Kidney glomerular epithelial cell (primary cell): ENCODE data around the gene APOBEC2.

Experiments
- DNase-seq: peaks from one replicate; lab custom pipeline; 2025; lab: John Stamatoyannopoulos, UW

Gene APOBEC2

GRCh38 chr6:41088451-41088850 is 35.4 kb downstream of the APOBEC2 start:
- peak; percentile 85 for DNase-seq

GRCh38 chr6:41090841-41091761 is 38.1 kb downstream of the APOBEC2 start:
- DNase-seq: no peak

- peak; percentile 19 for DNase-seq
These were observed 39.6 kb downstream of the APOBEC2 start for GRCh38 chr6:41092421-41093140.

- DNase-seq: no peak
These were observed 40.7 kb downstream of the APOBEC2 start for GRCh38 chr6:41093729-41094128.

GRCh38 chr6:41097467-41098090 is 44.6 kb downstream of the APOBEC2 start:
- DNase-seq: peak; percentile 45

- DNase-seq: no peak
These were observed 45.4 kb downstream of the APOBEC2 start for GRCh38 chr6:41098366-41098765.

GRCh38 chr6:41100871-41101287 is 47.9 kb downstream of the APOBEC2 start:
- DNase-seq: no peak

- DNase-seq: no peak
These were observed 50.8 kb downstream of the APOBEC2 start for GRCh38 chr6:41103847-41104246.

- DNase-seq: no peak
These were observed 58.0 kb downstream of the APOBEC2 start for GRCh38 chr6:41111017-41111416.
